HepG2 (cell line): ENCODE results near the gene ARHGAP9. TPM values are rescaled to one million over a fixed set of nuclear protein-coding genes. Genes with fewer than 3 reads are reported as not detected.
A peak's percentile ranks its signal among the peaks of the same experiment; 100 is the strongest.

Experiments
- ATAC-seq: fragments of 200-7000 bp; cut with Tn5 transposase; 3 replicates; pipeline ENCODE4 v1.9.1; 2020; ENCODE audit warnings: mild to moderate bottlenecking, moderate library complexity
- BruUV-seq: library from RNA; stranded (reverse); fragments of 400-500 nt; replicated peaks from 2 replicates; lab custom pipeline; 2021; lab: Mats Ljungman, UMichigan
- CTCF ChIA-PET: fragments of 300-600 bp; formaldehyde crosslinking; extraction: SDS; loops from one replicate; lab custom pipeline; 2021; ENCODE audit warnings: low total read pairs, inconsistent platforms, low intra/inter-chr PET ratio; lab: Yijun Ruan, JAX
- POLR2A ChIA-PET: fragments of 350-600 bp; sonication (Branson Sonifier 250); formaldehyde crosslinking; loops from one replicate; lab custom pipeline; 2020; ENCODE audit warnings: antibody characterized with exemption, inconsistent platforms; lab: Yijun Ruan, JAX
- DNase-seq: peaks from one replicate; pipeline ENCODE4 v3.0.0-alpha.2; 2015; ENCODE audit warnings: low spot score
- FAIRE-seq: peaks from 3 replicates; lab custom pipeline; 2011; peaks lifted over from hg19 to GRCh38; lab: Jason Lieb, UNC
- H2AFZ ChIP-seq: one replicate; pipeline ENCODE4 v1.6.1; 2011; ENCODE audit warnings: low read length, inconsistent platforms
- H3K27ac ChIP-seq: fragments of 300-600 bp; 3 replicates; pipeline ENCODE4 v1.8.0; 2011; ENCODE audit warnings: mixed run types, mild to moderate bottlenecking, mixed read lengths, low read length, inconsistent platforms; ENCODE audit not compliant: insufficient read depth; ENCODE audit errors: extremely low read length
- H3K27me3 ChIP-seq, 2 experiments: fragments of 200-600 bp in 1 of 2; 2 replicates in 1 of 2; 3 replicates in 1 of 2; pipeline versions ENCODE4 v1.6.0 to v1.8.0; 2011; ENCODE audit warnings: low read length in 2 of 2, mild to moderate bottlenecking in 2 of 2, moderate library complexity in 2 of 2, inconsistent platforms in 1 of 2; ENCODE audit not compliant: insufficient read depth in 2 of 2, control insufficient read depth in 1 of 2
- H3K36me3 ChIP-seq, 2 experiments: fragments of 200-600 bp in 1 of 2; replicated peaks in 1 of 2; 2 replicates in 1 of 2; 3 replicates in 1 of 2; pipeline versions ENCODE4 v1.5.1 to v1.8.0; 2011; ENCODE audit warnings: low read length in 2 of 2, inconsistent platforms in 1 of 2; ENCODE audit not compliant: insufficient read depth in 2 of 2, control insufficient read depth in 1 of 2
- H3K4me1 ChIP-seq: 2 replicates; pipeline ENCODE4 v1.5.1; 2012; ENCODE audit warnings: low read length, inconsistent platforms; ENCODE audit not compliant: insufficient read depth
- H3K4me2 ChIP-seq: 2 replicates; pipeline ENCODE4 v1.6.0; 2011; ENCODE audit warnings: low read depth, low read length, inconsistent platforms
- H3K4me3 ChIP-seq, 3 experiments: fragments of 200-600 bp in 1 of 3; sonication (generic), shearing (Covaris generic) in 1 of 3; replicated peaks in 1 of 3; 2 replicates each; pipeline ENCODE4 v1.5.1; 2011 to 2016; ENCODE audit warnings: low read length in 3 of 3, inconsistent platforms in 2 of 3, low read depth in 2 of 3, mild to moderate bottlenecking in 2 of 3, control low read depth in 1 of 3, mixed read lengths in 1 of 3; ENCODE audit not compliant: insufficient read depth in 1 of 3
- H3K79me2 ChIP-seq: one replicate; pipeline ENCODE4 v1.6.1; 2011; ENCODE audit warnings: low read length, inconsistent platforms; ENCODE audit not compliant: insufficient read depth
- H3K9ac ChIP-seq: 2 replicates; pipeline ENCODE4 v1.6.0; 2011; ENCODE audit warnings: mild to moderate bottlenecking, low read depth, low read length, inconsistent platforms; ENCODE audit not compliant: insufficient read depth
- H3K9me3 ChIP-seq: 2 replicates; pipeline ENCODE4 v1.5.1; 2012; ENCODE audit warnings: mild to moderate bottlenecking, low read length
- H4K20me1 ChIP-seq: 2 replicates; pipeline ENCODE4 v1.6.0; 2011; ENCODE audit warnings: inconsistent platforms, mild to moderate bottlenecking, low read length, moderate library complexity; ENCODE audit not compliant: insufficient read depth
- ELF3 ChIP-seq: IDR thresholded peaks from 2 replicates; pipeline ENCODE4 v1.6.1; 2016; ENCODE audit warnings: missing genetic modification reagents, missing compliant biosample characterization
- GPN1 ChIP-seq: sonication (generic); formaldehyde crosslinking; IDR thresholded peaks from 2 replicates; pipeline ENCODE4 v1.5.1; 2020; ENCODE audit warnings: missing genetic modification reagents, borderline replicate concordance
- HIVEP1 ChIP-seq: sonication (generic); formaldehyde crosslinking; IDR thresholded peaks from 2 replicates; pipeline ENCODE4 v1.4.0; 2020; ENCODE audit warnings: mild to moderate bottlenecking, missing genetic modification reagents
- MTF2 ChIP-seq: sonication (generic); formaldehyde crosslinking; IDR thresholded peaks from 2 replicates; pipeline ENCODE4 v1.5.0; 2020; ENCODE audit warnings: missing genetic modification reagents, borderline replicate concordance
- NFE2L2 ChIP-seq: fragments of 150-350 bp; IDR thresholded peaks from 2 replicates; pipeline ENCODE4 v1.6.1; 2014; ENCODE audit warnings: low read length
- NRL ChIP-seq: sonication (generic); formaldehyde crosslinking; IDR thresholded peaks from 2 replicates; pipeline ENCODE4 v1.5.0; 2020; ENCODE audit warnings: missing genetic modification reagents, mild to moderate bottlenecking, moderate library complexity, borderline replicate concordance
- TP53 ChIP-seq: sonication (generic); formaldehyde crosslinking; conservative IDR thresholded peaks from 2 replicates; pipeline ENCODE4 v1.4.0; 2020; ENCODE audit warnings: missing genetic modification reagents
- ZC3H4 ChIP-seq: sonication (generic); formaldehyde crosslinking; IDR thresholded peaks from 2 replicates; pipeline ENCODE4 v1.4.0; 2020; ENCODE audit warnings: missing genetic modification reagents, borderline replicate concordance
- ZNF558 ChIP-seq: sonication (generic); formaldehyde crosslinking; IDR thresholded peaks from 2 replicates; pipeline ENCODE4 v1.9.0; 2022; ENCODE audit warnings: mild to moderate bottlenecking, missing genetic modification reagents, borderline replicate concordance
- ZNF614 ChIP-seq: IDR thresholded peaks from 2 replicates; pipeline ENCODE4 v1.6.1; 2018; ENCODE audit warnings: missing biosample characterization, missing genetic modification reagents, inconsistent platforms, borderline replicate concordance
- ZNF816 ChIP-seq: sonication (generic); formaldehyde crosslinking; IDR thresholded peaks from 2 replicates; pipeline ENCODE4 v1.8.0; 2022; ENCODE audit warnings: missing genetic modification reagents, mild to moderate bottlenecking, borderline replicate concordance
- WGBS: methylation state at CpG from one replicate; pipeline ENCODE4 v1.1.6; 2017; ENCODE audit warnings: low lambda C conversion rate; 5-methylcytosine and 5-hydroxymethylcytosine counted together
- in situ Hi-C: cut with HindIII; loops from 2 replicates; pipeline ENCODE4 v1.10.0; 2017; ENCODE audit warnings: low pct_unique_long_range_greater_than_20kb; ENCODE audit not compliant: extremely low pct_ligation_motif_present
- intact Hi-C: fragments of 100-400 bp; cut with micrococcal nuclease; formaldehyde crosslinking; loops from one replicate; pipeline ENCODE4 v1.10.0; 2022; ENCODE audit not compliant: unreplicated experiment
- polyA plus RNA-seq, 8 experiments: library from polyadenylated mRNA; depleted of rRNA in 3 of 8; stranded (reverse) in 7 of 8; unstranded in 1 of 8; fragments of >200 nt; fragmentation: Illumina TruSeq in 4 of 8; extraction: Trizol in 4 of 8; gene quantifications; 2 replicates each; pipeline versions ENCODE4 v1.2.1 to v1.2.3, GENCODE V29; 2011 to 2016; ENCODE audit warnings: low read depth in 4 of 8, missing spikeins in 1 of 8, mixed read lengths in 1 of 8; ENCODE audit not compliant: insufficient read depth in 1 of 8
- total RNA-seq, 5 experiments: library from RNA; depleted of rRNA; stranded (reverse); fragments of >200 nt; fragmentation: Illumina TruSeq; extraction: Trizol; gene quantifications; 2 replicates each; pipeline ENCODE4 v1.2.3, GENCODE V29; 2016; ENCODE audit warnings: low read depth in 1 of 5
- TF ChIP-seq, protein P1 (sequence below): sonication (generic); formaldehyde crosslinking; IDR thresholded peaks from 2 replicates; pipeline ENCODE4 v1.8.1; 2023; ENCODE audit warnings: mild to moderate bottlenecking, missing genetic modification reagents
- TF ChIP-seq, protein P2 (sequence below): sonication (generic); formaldehyde crosslinking; IDR thresholded peaks from 2 replicates; pipeline ENCODE4 v1.5.1; 2020; ENCODE audit warnings: mild to moderate bottlenecking, missing genetic modification reagents, moderate library complexity
- TF ChIP-seq, protein P3 (sequence below): sonication (generic); formaldehyde crosslinking; IDR thresholded peaks from 2 replicates; pipeline ENCODE4 v1.8.0; 2023; ENCODE audit warnings: mild to moderate bottlenecking, missing genetic modification reagents
- TF ChIP-seq, protein P4 (sequence below): sonication (generic); formaldehyde crosslinking; IDR thresholded peaks from 2 replicates; pipeline ENCODE4 v1.5.0; 2020; ENCODE audit warnings: missing genetic modification reagents, mild to moderate bottlenecking, borderline replicate concordance

Gene ARHGAP9
- total and polyA plus RNA-seq, 2 of the 13 experiments (the other 11 are each of a cell fraction or from before 2014, with no cell fraction given): 0.18 to 1.2 TPM

DNA sequence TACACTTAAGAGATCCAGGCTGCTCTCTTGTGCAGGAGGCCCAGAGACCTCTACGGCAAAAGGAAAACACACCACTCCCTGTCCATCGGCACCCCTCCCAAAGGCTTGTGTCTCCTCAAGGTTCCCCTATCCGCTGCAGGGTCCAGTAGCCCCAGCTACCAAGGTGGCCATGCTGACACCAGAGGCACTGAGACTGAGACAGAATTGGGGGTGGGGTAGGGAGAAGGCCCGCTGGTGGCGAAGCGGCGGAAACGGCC lies 40.1 kb upstream of the ARHGAP9 start:
- no peak for DNase-seq
- H3K79me2 ChIP-seq: peaks cover 39% of the 10 kb centered on the region
- ChIA-PET CTCF (no interaction called here), POLR2A (interaction anchor here (0.7 to 7.8 kb wide), 25 partner anchors 9 to 431 kb away, joined by 3 to 90 read pairs (median 7); partner anchors contain the start of genes ARHGEF25, B4GALNT1, DCTN2 and GLI1)
- peaks cover 43% of the 10 kb centered on the region for H3K4me1 ChIP-seq
- no peaks in the 10 kb centered on the region for H3K9me3 ChIP-seq
- H3K36me3 ChIP-seq: peaks cover 16 to 35% of the 10 kb centered on the region in 2 experiments
- peaks cover 35% of the 10 kb centered on the region for H4K20me1 ChIP-seq
- no TSS peak for BruUV-seq
- no peak for ATAC-seq
- no peaks in the 10 kb centered on the region; a peak in 1 of 5 replicates for H3K27me3 ChIP-seq
- 0% methylated on average over 6 of the region's 8 CpGs for WGBS
- peak overlapping the region; percentile 100 for H3K9ac ChIP-seq
- H3K4me2 ChIP-seq: peak overlapping the region; percentile 85
- no peak overlapping the region for H2AFZ ChIP-seq
- H3K4me3 ChIP-seq: peak overlapping the region; percentile 70 to 99 (median 97)
- intact Hi-C loops: loop anchor here (5.0 kb wide), 1 partner anchor 103 kb away; no protein-coding TSS in a partner anchor
- peak overlapping the region; percentile 97 for H3K27ac ChIP-seq
- in situ Hi-C loops: no loop called here
- no peak for FAIRE-seq
- TF ChIP-seq TP53 (CRISPR knock-in tag) (no peak), NRL (0 out of 2 replicates have a peak, but pooled peaks have one; percentile 69), MTF2 (0 out of 2 replicates have a peak, but pooled peaks have one; percentile 48), NFE2L2 (no peak), ZC3H4 (CRISPR knock-in tag) (peak; percentile 70; the same call in 1 of the 2 replicates), HIVEP1 (CRISPR knock-in tag) (peak; percentile 44; the same call in 1 of the 2 replicates), ZNF614 (CRISPR knock-in tag) (no peak), ELF3 (no peak), ZNF816 (CRISPR knock-in tag) (peak; percentile 83; the same call in 1 of the 2 replicates), GPN1 (CRISPR knock-in tag) (no peak), ZNF558 (CRISPR knock-in tag) (0 out of 2 replicates have a peak, but pooled peaks have one; percentile 12)
- TF ChIP-seq, protein P1, sequence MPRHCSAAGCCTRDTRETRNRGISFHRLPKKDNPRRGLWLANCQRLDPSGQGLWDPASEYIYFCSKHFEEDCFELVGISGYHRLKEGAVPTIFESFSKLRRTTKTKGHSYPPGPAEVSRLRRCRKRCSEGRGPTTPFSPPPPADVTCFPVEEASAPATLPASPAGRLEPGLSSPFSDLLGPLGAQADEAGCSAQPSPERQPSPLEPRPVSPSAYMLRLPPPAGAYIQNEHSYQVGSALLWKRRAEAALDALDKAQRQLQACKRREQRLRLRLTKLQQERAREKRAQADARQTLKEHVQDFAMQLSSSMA: no peak
- TF ChIP-seq, protein P2, sequence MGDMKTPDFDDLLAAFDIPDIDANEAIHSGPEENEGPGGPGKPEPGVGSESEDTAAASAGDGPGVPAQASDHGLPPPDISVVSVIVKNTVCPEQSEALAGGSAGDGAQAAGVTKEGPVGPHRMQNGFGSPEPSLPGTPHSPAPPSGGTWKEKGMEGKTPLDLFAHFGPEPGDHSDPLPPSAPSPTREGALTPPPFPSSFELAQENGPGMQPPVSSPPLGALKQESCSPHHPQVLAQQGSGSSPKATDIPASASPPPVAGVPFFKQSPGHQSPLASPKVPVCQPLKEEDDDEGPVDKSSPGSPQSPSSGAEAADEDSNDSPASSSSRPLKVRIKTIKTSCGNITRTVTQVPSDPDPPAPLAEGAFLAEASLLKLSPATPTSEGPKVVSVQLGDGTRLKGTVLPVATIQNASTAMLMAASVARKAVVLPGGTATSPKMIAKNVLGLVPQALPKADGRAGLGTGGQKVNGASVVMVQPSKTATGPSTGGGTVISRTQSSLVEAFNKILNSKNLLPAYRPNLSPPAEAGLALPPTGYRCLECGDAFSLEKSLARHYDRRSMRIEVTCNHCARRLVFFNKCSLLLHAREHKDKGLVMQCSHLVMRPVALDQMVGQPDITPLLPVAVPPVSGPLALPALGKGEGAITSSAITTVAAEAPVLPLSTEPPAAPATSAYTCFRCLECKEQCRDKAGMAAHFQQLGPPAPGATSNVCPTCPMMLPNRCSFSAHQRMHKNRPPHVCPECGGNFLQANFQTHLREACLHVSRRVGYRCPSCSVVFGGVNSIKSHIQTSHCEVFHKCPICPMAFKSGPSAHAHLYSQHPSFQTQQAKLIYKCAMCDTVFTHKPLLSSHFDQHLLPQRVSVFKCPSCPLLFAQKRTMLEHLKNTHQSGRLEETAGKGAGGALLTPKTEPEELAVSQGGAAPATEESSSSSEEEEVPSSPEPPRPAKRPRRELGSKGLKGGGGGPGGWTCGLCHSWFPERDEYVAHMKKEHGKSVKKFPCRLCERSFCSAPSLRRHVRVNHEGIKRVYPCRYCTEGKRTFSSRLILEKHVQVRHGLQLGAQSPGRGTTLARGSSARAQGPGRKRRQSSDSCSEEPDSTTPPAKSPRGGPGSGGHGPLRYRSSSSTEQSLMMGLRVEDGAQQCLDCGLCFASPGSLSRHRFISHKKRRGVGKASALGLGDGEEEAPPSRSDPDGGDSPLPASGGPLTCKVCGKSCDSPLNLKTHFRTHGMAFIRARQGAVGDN: no peak
- TF ChIP-seq, protein P3, sequence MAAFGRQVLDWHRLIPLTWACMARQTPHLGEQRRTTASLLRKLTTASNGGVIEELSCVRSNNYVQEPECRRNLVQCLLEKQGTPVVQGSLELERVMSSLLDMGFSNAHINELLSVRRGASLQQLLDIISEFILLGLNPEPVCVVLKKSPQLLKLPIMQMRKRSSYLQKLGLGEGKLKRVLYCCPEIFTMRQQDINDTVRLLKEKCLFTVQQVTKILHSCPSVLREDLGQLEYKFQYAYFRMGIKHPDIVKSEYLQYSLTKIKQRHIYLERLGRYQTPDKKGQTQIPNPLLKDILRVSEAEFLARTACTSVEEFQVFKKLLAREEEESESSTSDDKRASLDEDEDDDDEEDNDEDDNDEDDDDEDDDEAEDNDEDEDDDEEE: 0 out of 2 replicates have a peak, but pooled peaks have one; percentile 37
- TF ChIP-seq, protein P4, sequence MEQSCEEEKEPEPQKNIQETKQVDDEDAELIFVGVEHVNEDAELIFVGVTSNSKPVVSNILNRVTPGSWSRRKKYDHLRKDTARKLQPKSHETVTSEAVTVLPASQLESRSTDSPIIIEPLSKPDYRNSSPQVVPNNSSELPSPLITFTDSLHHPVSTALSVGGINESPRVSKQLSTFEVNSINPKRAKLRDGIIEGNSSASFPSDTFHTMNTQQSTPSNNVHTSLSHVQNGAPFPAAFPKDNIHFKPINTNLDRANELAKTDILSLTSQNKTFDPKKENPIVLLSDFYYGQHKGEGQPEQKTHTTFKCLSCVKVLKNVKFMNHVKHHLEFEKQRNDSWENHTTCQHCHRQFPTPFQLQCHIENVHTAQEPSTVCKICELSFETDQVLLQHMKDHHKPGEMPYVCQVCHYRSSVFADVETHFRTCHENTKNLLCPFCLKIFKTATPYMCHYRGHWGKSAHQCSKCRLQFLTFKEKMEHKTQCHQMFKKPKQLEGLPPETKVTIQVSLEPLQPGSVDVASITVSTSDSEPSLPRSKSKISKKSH (CRISPR knock-in tag): 0 out of 2 replicates have a peak, but pooled peaks have one; percentile 30
